Fibroblast of villous mesenchyme (primary cell): Measurements from ENCODE around the gene LMF1. TPM values are rescaled to one million over a fixed set of nuclear protein-coding genes. Genes with fewer than 3 reads are reported as not detected.

Source experiments
- DNase-seq: peaks from one replicate; pipeline ENCODE4 v3.0.0-alpha.2; 2010; ENCODE audit warnings: low read depth
- H3K4me3 ChIP-seq: 2 replicates; pipeline ENCODE4 v1.5.1; 2011; ENCODE audit warnings: low read depth, mild to moderate bottlenecking, low read length
- total RNA-seq: library from RNA; depleted of rRNA; stranded (reverse); fragments of >200 nt; gene quantifications from 2 replicates; pipeline ENCODE4 v1.2.3, GENCODE V29; 2012
- TF ChIP-seq, protein P1 (sequence below): IDR thresholded peaks from 2 replicates; pipeline ENCODE4 v1.5.1; 2012; ENCODE audit warnings: low read depth, mild to moderate bottlenecking, low read length; ENCODE audit not compliant: insufficient read depth

Gene LMF1
- total RNA-seq, 1 donor, result 13.0 TPM

DNA sequence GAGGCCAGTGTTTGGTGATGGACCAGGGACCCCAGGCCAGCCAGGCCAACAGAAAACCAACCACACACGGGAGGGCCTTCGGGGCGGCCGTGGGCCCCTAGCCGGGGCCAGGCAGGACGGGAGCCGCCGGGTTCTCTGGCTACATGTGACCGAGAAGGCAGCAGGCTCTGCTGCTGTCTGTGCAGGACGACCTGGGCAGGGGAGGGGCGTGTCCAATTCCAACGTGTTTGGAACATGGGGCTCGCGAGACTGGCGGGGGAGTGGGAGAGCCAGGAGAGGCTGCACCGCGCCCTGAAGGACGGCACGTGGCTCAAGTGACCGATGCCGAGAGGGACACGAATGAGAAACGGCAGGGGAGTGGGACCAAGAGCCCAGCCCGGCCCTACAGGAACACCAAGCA, 75.4 kb downstream of the LMF1 start:
- DNase-seq, result no peak
- TF ChIP-seq, protein P1, sequence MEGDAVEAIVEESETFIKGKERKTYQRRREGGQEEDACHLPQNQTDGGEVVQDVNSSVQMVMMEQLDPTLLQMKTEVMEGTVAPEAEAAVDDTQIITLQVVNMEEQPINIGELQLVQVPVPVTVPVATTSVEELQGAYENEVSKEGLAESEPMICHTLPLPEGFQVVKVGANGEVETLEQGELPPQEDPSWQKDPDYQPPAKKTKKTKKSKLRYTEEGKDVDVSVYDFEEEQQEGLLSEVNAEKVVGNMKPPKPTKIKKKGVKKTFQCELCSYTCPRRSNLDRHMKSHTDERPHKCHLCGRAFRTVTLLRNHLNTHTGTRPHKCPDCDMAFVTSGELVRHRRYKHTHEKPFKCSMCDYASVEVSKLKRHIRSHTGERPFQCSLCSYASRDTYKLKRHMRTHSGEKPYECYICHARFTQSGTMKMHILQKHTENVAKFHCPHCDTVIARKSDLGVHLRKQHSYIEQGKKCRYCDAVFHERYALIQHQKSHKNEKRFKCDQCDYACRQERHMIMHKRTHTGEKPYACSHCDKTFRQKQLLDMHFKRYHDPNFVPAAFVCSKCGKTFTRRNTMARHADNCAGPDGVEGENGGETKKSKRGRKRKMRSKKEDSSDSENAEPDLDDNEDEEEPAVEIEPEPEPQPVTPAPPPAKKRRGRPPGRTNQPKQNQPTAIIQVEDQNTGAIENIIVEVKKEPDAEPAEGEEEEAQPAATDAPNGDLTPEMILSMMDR, result no peak
- H3K4me3 ChIP-seq, result no peak overlapping the region

DNA sequence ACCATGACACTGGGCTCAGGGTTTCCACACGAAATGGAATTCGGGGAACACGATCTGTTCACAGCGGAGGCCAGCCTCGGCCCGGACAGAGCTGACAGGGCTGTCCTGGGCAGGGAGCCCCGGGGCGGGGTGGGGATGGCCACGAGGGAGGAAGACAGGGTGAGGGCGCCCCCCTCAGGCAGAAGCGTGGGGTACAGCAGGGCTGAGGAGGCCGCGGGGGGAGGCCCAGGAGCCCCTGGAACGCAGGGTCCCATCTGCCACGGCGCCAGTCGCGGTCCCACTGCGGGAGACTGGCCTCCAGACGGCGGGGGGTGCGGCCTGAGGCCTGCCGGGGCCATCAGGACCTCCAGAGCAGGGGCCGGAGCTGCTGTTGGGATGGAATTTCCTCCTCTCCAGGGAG, 75.9 kb downstream of the LMF1 start:
- no peak for DNase-seq
- TF ChIP-seq, protein P1, result no peak

DNA sequence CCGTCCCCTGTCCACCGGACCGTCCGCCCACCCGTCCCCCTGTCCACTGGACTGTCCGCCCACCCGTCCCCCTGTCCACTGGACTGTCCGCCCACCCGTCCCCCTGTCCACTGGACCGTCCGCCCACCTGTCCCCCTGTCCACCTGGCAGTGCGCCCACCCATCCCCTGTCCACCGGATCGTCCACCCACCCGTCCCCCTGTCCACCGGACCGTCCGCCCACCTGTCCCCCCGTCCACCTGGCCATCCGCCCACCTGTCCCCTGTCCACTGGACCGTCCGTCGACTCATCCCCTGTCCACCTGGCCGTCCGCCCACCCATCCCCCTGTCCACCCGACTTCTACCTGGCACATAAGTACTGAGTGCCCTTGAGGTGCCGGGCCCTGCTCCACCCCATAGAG, 76.6 kb downstream of the LMF1 start:
- no peak overlapping the region for H3K4me3 ChIP-seq
- DNase-seq, result no peak
- TF ChIP-seq, protein P1, result no peak

More for the DNA sequence above, 75.9 kb downstream of the LMF1 start:
- H3K4me3 ChIP-seq, result no peak overlapping the region

DNA sequence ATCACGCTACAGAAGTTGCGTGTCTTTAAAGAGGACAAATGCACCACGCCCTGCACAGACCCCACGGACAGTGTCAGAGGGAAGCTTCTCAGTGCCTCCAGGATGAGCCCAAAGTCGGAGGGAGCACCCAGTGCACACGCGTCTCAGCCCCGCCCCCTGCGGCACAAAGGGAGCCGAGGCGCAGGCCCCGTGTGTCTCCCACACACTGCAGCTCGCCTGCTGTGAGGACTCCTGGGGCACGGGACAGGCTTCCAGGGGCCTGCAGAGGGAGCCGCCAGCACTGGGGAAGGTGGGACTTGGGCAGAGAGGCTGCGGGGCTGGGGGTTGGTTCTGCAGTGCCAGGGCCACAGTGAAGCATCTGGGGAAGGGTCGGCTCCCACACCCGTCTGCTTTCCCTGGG, 77.4 kb downstream of the LMF1 start:
- DNase-seq, result no peak
- TF ChIP-seq, protein P1, result no peak
- H3K4me3 ChIP-seq, result no peak overlapping the region

DNA sequence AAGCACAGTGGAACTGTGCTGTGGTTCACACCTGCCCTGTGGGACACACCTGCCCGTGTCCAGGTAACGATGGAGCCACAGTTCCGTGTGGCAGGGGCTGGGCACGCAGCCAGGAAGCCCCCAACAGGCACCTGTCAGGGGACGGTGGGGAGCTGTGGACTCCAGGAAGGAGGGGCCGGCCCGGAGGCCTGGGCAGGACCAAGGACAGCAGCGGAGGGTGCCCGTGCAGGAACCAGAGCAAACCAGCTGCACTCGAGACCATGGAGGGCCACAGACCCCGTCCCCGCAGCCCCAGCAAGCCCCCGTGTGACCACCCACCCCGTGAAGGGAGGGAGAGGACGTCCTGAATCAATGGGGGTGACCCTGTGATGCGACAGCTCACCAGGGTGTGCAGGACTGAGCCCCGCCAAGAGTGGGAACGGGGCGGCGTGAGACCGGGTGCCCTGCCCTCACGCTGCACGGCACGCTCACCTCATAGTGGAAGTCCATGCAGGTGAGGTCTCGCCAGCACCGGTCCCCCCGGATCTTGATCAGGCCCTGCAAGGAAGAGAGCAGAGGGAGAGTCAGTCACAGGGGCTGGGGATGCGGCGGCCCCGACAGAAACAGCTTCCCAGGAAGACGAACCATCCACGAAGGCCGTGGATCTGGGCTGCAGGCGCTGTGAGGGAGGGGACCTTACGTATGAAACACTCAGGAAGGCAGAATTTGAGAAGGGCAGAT, 78.1 kb downstream of the LMF1 start:
- no peak for DNase-seq
- TF ChIP-seq, protein P1, result no peak
- H3K4me3 ChIP-seq, result no peak overlapping the region

DNA sequence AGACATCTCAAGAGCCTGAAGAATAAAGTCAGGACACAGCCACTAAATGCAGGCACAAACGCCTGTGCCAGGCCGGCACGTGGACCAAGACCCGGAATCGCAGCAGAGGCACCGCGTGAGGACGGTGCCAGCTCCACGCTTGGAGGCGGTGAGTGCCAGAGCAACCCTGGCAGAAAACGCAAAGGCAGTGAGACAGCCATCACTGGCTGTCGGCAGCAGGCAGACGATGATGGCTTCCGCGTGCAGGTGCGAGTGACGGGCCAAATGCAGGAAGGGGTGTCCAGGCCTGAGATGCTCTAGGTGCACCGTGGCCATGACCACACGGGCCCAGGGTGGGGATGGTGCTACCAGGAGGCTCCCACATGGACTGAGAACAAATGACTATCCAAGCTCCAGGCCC, 78.8 kb downstream of the LMF1 start:
- H3K4me3 ChIP-seq, result no peak overlapping the region
- no peak for DNase-seq
- TF ChIP-seq, protein P1, result no peak

DNA sequence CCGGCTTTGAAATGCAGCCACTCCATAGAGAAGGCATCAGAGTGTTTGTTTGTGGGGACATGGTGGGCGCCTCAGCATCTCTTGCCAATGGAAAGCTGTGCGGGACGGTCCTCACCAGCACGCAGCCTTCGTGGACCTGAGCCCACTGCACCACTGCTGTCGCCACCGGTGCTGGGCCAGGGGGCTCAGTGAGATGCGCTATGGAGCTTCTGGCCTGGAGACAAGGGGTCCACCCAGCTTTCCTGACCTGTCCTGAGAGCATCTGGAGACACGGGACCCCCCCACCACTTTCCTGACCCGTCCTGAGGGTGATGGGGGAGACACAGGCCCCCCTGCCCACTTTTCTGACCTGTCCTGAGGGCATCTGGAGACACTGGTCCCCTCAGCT, 79.4 kb downstream of the LMF1 start:
- H3K4me3 ChIP-seq, result no peak overlapping the region
- TF ChIP-seq, protein P1, result no peak
- DNase-seq, result no peak
